GM21717 (cell line): ENCODE results near the gene EPS15.
"Not testable (repeated sequence)": the region's sequence is repeated elsewhere in the genome, so short reads cannot be mapped to it uniquely, and the experiment has no call there.

ENCODE experiments used
- ATAC-seq: cut with Tn5 transposase; IDR thresholded peaks from one replicate; pipeline ENCODE4 v1.9.1; 2021; ENCODE audit warnings: mild to moderate bottlenecking, moderate library complexity; ENCODE audit not compliant: unreplicated experiment

EPS15 gene

GRCh38 chr1:51392241-51392640 lies 126.8 kb downstream of the EPS15 start:
- ATAC-seq, result no peak

GRCh38 chr1:51390641-51391040 lies 128.4 kb downstream of the EPS15 start:
- not testable (repeated sequence) for ATAC-seq

GRCh38 chr1:51387288-51387687 lies 131.8 kb downstream of the EPS15 start:
- not testable (repeated sequence) for ATAC-seq

- not testable (repeated sequence) for ATAC-seq
Observed at GRCh38 chr1:51386259-51386658, 132.8 kb downstream of the EPS15 start.

GRCh38 chr1:51385776-51386175 lies 133.3 kb downstream of the EPS15 start:
- ATAC-seq, result no peak

GRCh38 chr1:51381964-51382363 lies 137.1 kb downstream of the EPS15 start:
- ATAC-seq, result no peak

- ATAC-seq, result no peak
Observed at GRCh38 chr1:51380936-51381335, 138.1 kb downstream of the EPS15 start.

- no peak for ATAC-seq
Observed at GRCh38 chr1:51378871-51379270, 140.2 kb downstream of the EPS15 start.

- no peak for ATAC-seq
Observed at GRCh38 chr1:51373898-51374297, 145.2 kb downstream of the EPS15 start.

GRCh38 chr1:51372561-51372960 lies 146.5 kb downstream of the EPS15 start:
- ATAC-seq, result no peak

GRCh38 chr1:51369171-51369570 lies 149.9 kb downstream of the EPS15 start:
- no peak for ATAC-seq

- no peak for ATAC-seq
Observed at GRCh38 chr1:51365774-51366173, 153.3 kb downstream of the EPS15 start.

- ATAC-seq, result no peak
Observed at GRCh38 chr1:51359879-51360278, 159.2 kb downstream of the EPS15 start.

- ATAC-seq, result no peak
Observed at GRCh38 chr1:51355382-51355781, 163.7 kb downstream of the EPS15 start.

- ATAC-seq, result no peak
Observed at GRCh38 chr1:51354416-51354815, 164.7 kb downstream of the EPS15 start.

- no peak for ATAC-seq
Observed at GRCh38 chr1:51351907-51352306, 167.2 kb downstream of the EPS15 start.

GRCh38 chr1:51349862-51350261 lies 169.2 kb downstream of the EPS15 start:
- no peak for ATAC-seq

GRCh38 chr1:51348147-51348527 lies 170.9 kb downstream of the EPS15 start:
- no peak for ATAC-seq

GRCh38 chr1:51347398-51348146 lies 171.5 kb downstream of the EPS15 start:
- ATAC-seq, result no peak

GRCh38 chr1:51346086-51346942 lies 172.8 kb downstream of the EPS15 start:
- ATAC-seq, result no peak

- no peak for ATAC-seq
Observed at GRCh38 chr1:51345300-51345687, 173.8 kb downstream of the EPS15 start.
